Measurements from ENCODE around the gene TC2N.

Gene TC2N

GRCh38 chr14:91901449-91902226, 34.3 kb upstream of the TC2N start:
- TF ChIP-seq, protein P1, sequence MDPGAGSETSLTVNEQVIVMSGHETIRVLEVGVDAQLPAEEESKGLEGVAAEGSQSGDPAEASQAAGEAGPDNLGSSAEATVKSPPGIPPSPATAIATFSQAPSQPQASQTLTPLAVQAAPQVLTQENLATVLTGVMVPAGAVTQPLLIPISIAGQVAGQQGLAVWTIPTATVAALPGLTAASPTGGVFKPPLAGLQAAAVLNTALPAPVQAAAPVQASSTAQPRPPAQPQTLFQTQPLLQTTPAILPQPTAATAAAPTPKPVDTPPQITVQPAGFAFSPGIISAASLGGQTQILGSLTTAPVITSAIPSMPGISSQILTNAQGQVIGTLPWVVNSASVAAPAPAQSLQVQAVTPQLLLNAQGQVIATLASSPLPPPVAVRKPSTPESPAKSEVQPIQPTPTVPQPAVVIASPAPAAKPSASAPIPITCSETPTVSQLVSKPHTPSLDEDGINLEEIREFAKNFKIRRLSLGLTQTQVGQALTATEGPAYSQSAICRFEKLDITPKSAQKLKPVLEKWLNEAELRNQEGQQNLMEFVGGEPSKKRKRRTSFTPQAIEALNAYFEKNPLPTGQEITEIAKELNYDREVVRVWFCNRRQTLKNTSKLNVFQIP (CRISPR knock-in tag; IDR thresholded peaks at IDR 0.05; ENCODE audit: borderline replicate concordance, low read depth) = no peak
- no peak for TF ChIP-seq TOX (CRISPR knock-in tag; IDR thresholded peaks at IDR 0.05; ENCODE audit: borderline replicate concordance)
- no peak for TF ChIP-seq ZFP3 (CRISPR knock-in tag; IDR thresholded peaks at IDR 0.05)
- TF ChIP-seq ARNTL (CRISPR knock-in tag; IDR thresholded peaks at IDR 0.05; ENCODE audit: borderline replicate concordance, low read depth) = no peak
- no peak for TF ChIP-seq PPARA (CRISPR knock-in tag; IDR thresholded peaks at IDR 0.05; ENCODE audit: borderline replicate concordance)
- TF ChIP-seq TCF4 (CRISPR knock-in tag; IDR thresholded peaks at IDR 0.05; ENCODE audit: borderline replicate concordance) = no peak
- TF ChIP-seq CREB5 (CRISPR knock-in tag; IDR thresholded peaks at IDR 0.05; ENCODE audit: low read depth) = no peak
- no peak for ATAC-seq

DNA sequence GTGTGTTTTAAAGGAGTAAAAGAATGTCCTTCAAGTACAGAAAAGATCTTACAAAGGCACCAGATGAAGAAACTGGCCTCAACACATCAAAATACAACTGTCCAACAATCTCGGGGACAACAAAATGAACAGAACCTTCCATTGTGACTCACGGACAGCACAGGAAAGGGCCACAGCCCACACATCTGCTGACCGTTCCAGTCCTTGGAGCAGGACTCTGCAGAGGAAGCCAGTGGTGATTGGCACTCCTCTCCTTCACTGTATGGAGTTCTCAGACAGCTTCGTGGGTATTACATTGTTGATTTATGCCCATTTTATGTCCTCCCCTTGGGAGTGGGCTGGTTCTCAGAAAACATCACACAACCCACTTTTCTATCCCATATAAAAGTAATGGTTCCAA, 32.5 kb upstream of the TC2N start:
- TF ChIP-seq ZFP3 (CRISPR knock-in tag; IDR thresholded peaks at IDR 0.05) (no peak), SNAI2 (CRISPR knock-in tag; IDR thresholded peaks at IDR 0.05) (no peak), ZNF70 (CRISPR knock-in tag; IDR thresholded peaks at IDR 0.05) (no peak), PATZ1 (CRISPR knock-in tag; IDR thresholded peaks at IDR 0.05; ENCODE audit: borderline replicate concordance) (no peak), RARB (CRISPR knock-in tag; IDR thresholded peaks at IDR 0.05) (no peak), ZC3H10 (CRISPR knock-in tag; IDR thresholded peaks at IDR 0.05) (no peak), CSDC2 (CRISPR knock-in tag; IDR thresholded peaks at IDR 0.05) (no peak), GLIS3 (CRISPR knock-in tag; IDR thresholded peaks at IDR 0.05) (no peak), ZNF565 (CRISPR knock-in tag; conservative IDR thresholded peaks at IDR 0.05; ENCODE audit: low read depth) (no peak), ZNF8 (CRISPR knock-in tag; IDR thresholded peaks at IDR 0.05) (no peak)
- no peak for ATAC-seq

- TF ChIP-seq TCF4 (CRISPR knock-in tag; IDR thresholded peaks at IDR 0.05; ENCODE audit: borderline replicate concordance) (no peak), PPARA (CRISPR knock-in tag; IDR thresholded peaks at IDR 0.05; ENCODE audit: borderline replicate concordance) (no peak), RARB (CRISPR knock-in tag; IDR thresholded peaks at IDR 0.05) (no peak), ZFP30 (CRISPR knock-in tag; IDR thresholded peaks at IDR 0.05) (no peak), CSRNP3 (CRISPR knock-in tag; IDR thresholded peaks at IDR 0.05) (no peak), ZC3H10 (CRISPR knock-in tag; IDR thresholded peaks at IDR 0.05) (no peak), CREB5 (CRISPR knock-in tag; IDR thresholded peaks at IDR 0.05; ENCODE audit: low read depth) (no peak), TSHZ2 (CRISPR knock-in tag; IDR thresholded peaks at IDR 0.05) (no peak), ESRRG (CRISPR knock-in tag; IDR thresholded peaks at IDR 0.05) (no peak), PATZ1 (CRISPR knock-in tag; IDR thresholded peaks at IDR 0.05; ENCODE audit: borderline replicate concordance) (no peak), ZFP3 (CRISPR knock-in tag; IDR thresholded peaks at IDR 0.05) (no peak), SNAI2 (CRISPR knock-in tag; IDR thresholded peaks at IDR 0.05) (no peak), BACH2 (CRISPR knock-in tag; IDR thresholded peaks at IDR 0.05; ENCODE audit: borderline replicate concordance) (no peak), ZNF70 (CRISPR knock-in tag; IDR thresholded peaks at IDR 0.05) (no peak), ZNF565 (CRISPR knock-in tag; conservative IDR thresholded peaks at IDR 0.05; ENCODE audit: low read depth) (no peak)
- TF ChIP-seq, protein P1 (CRISPR knock-in tag; IDR thresholded peaks at IDR 0.05; ENCODE audit: borderline replicate concordance, low read depth) = no peak
- peak; percentile 23; the same call in 1 of the 3 replicates for ATAC-seq
These were observed 31.9 kb upstream of the TC2N start for GRCh38 chr14:91899213-91899612.

Data from SK-N-SH treated with all-trans-retinoic acid at 6 μM for 48 hours (cell line).